VCaP (cell line): ENCODE measurements around the gene FBXO42.

Source experiments
- H3K27ac ChIP-seq: fragments of 450-650 bp; 2 replicates; pipeline ENCODE4 v1.5.1; 2017
- CTCF ChIP-seq: fragments of 450-650 bp; conservative IDR thresholded peaks from 2 replicates; pipeline ENCODE4 v1.5.1; 2017; ENCODE audit warnings: mild to moderate bottlenecking, moderate library complexity

FBXO42 gene

GRCh38 chr1:16392740-16393569 lies 40.7 kb upstream of the FBXO42 start:
- no peak for TF ChIP-seq CTCF
- no peak overlapping the region for H3K27ac ChIP-seq

GRCh38 chr1:16391411-16391810 lies 39.1 kb upstream of the FBXO42 start:
- no peak for TF ChIP-seq CTCF
- no peak overlapping the region for H3K27ac ChIP-seq

- H3K27ac ChIP-seq, result no peak overlapping the region
- TF ChIP-seq CTCF, result no peak
These were observed 35.2 kb upstream of the FBXO42 start for GRCh38 chr1:16387201-16388188.

- no peak overlapping the region for H3K27ac ChIP-seq
- TF ChIP-seq CTCF, result no peak
These were observed 34.3 kb upstream of the FBXO42 start for GRCh38 chr1:16386454-16387113.

- TF ChIP-seq CTCF, result no peak
- no peak overlapping the region for H3K27ac ChIP-seq
These were observed 33.6 kb upstream of the FBXO42 start for GRCh38 chr1:16385659-16386453.

GRCh38 chr1:16383888-16384287 lies 31.6 kb upstream of the FBXO42 start:
- no peak overlapping the region for H3K27ac ChIP-seq
- TF ChIP-seq CTCF, result no peak
